K562 (cell line): Measurements from ENCODE around the gene SLC35A2. TPM values are rescaled to one million over a fixed set of nuclear protein-coding genes. Genes with fewer than 3 reads are reported as not detected.
A peak's percentile ranks its signal among the peaks of the same experiment; 100 is the strongest.

Source experiments
- CTCF ChIP-seq, 3 experiments: IDR thresholded peaks in 2 of 3; conservative IDR thresholded peaks in 1 of 3; 2 replicates each; pipeline ENCODE4 v1.5.1; 2011 to 2012; ENCODE audit warnings: low read length in 3 of 3, mild to moderate bottlenecking in 3 of 3, control low read depth in 2 of 3, improper control_type of control experiment in 1 of 3, inconsistent platforms in 1 of 3, low read depth in 1 of 3, mixed read lengths in 1 of 3, moderate library complexity in 1 of 3; ENCODE audit not compliant: insufficient read depth in 2 of 3
- KLF16 ChIP-seq: IDR thresholded peaks from 2 replicates; pipeline ENCODE4 v1.6.1; 2016; ENCODE audit warnings: antibody characterized with exemption
- L3MBTL2 ChIP-seq: fragments of 450-650 bp; IDR thresholded peaks from 2 replicates; pipeline ENCODE4 v1.6.1; 2016; ENCODE audit warnings: mild to moderate bottlenecking, moderate library complexity
- MCM7 ChIP-seq, 2 experiments: fragments of 450-650 bp; IDR thresholded peaks; 2 replicates each; pipeline ENCODE4 v1.6.1; 2016 to 2018
- SIRT6 ChIP-seq: IDR thresholded peaks from one replicate; pipeline ENCODE4 v1.6.1; 2012; ENCODE audit warnings: low read depth, mild to moderate bottlenecking, control low read depth, inconsistent platforms, low read length, moderate library complexity
- SMC3 ChIP-seq: conservative IDR thresholded peaks from 2 replicates; pipeline ENCODE4 v1.6.1; 2011; ENCODE audit warnings: low read depth, low read length, improper control_type of control experiment; ENCODE audit not compliant: insufficient read depth
- SP1 ChIP-seq: sonication (generic); formaldehyde crosslinking; IDR thresholded peaks from 2 replicates; pipeline ENCODE4 v1.8.1; 2022; ENCODE audit warnings: mild to moderate bottlenecking, missing genetic modification reagents
- TBP ChIP-seq: optimal IDR thresholded peaks from 2 replicates; pipeline ENCODE3; 2011; ENCODE audit warnings: low read depth, low read length, improper control_type of control experiment
- TCF7L2 ChIP-seq: fragments of 150-350 bp; IDR thresholded peaks from 2 replicates; pipeline ENCODE4 v1.6.1; 2016; ENCODE audit warnings: low read depth, mild to moderate bottlenecking, low read length, moderate library complexity
- ZFP91 ChIP-seq: sonication (generic); formaldehyde crosslinking; IDR thresholded peaks from 2 replicates; pipeline ENCODE4 v1.8.0; 2022; ENCODE audit warnings: mild to moderate bottlenecking, missing genetic modification reagents
- ZNF407 ChIP-seq: fragments of 450-650 bp; IDR thresholded peaks from 2 replicates; pipeline ENCODE4 v1.6.1; 2016; ENCODE audit warnings: low read depth
- ZNF740 ChIP-seq, 3 experiments: fragments of 200-800 bp in 1 of 3; sonication (Bioruptor generic) in 1 of 3; sonication (generic) in 1 of 3; formaldehyde crosslinking in 1 of 3; IDR thresholded peaks; 2 replicates each; pipeline versions ENCODE4 v1.6.1 to v1.8.0; 2016 to 2022; ENCODE audit warnings: mild to moderate bottlenecking in 2 of 3, missing compliant biosample characterization in 2 of 3, missing genetic modification characterization in 2 of 3, missing genetic modification reagents in 1 of 3
- polyA plus RNA-seq, 8 experiments: library from polyadenylated mRNA; depleted of rRNA in 4 of 8; stranded (reverse) in 5 of 8; unstranded in 3 of 8; fragments of >200 nt; fragmentation: Nextera tagmentation in 2 of 8; fragmentation: Illumina TruSeq in 1 of 8; extraction: Ambion mirVana in 2 of 8; extraction: Trizol in 1 of 8; gene quantifications; 2 replicates each; pipeline versions ENCODE4 v1.2.1 to v1.2.3, GENCODE V29; 2011 to 2014; ENCODE audit warnings: inconsistent platforms in 1 of 8, missing spikeins in 1 of 8
- total RNA-seq, 7 experiments: library from RNA; depleted of rRNA in 6 of 7; stranded (reverse); fragments of >200 nt in 6 of 7; fragmentation: Illumina TruSeq in 2 of 7; extraction: Trizol in 2 of 7; gene quantifications; 2 replicates each; pipeline versions ENCODE4 v1.2.1 to v1.2.3, GENCODE V29; 2011 to 2021; ENCODE audit warnings: low replicate concordance in 1 of 7

Gene SLC35A2
- total and polyA plus RNA-seq, 9 of the 15 experiments (the other 6 are each of a cell fraction or from before 2014, with no cell fraction given): 3.3 to 38.9 (median 20.0) TPM

- TF ChIP-seq ZNF407: no peak
- no peak for TF ChIP-seq MCM7 (IDR thresholded peaks at IDR 0.05)
- peak; percentile 93 for TF ChIP-seq SP1 (CRISPR knock-in tag)
- peak; percentile 50; the same call in 1 of the 2 replicates for TF ChIP-seq SMC3
- TF ChIP-seq KLF16: 0 out of 2 replicates have a peak, but pooled peaks have one; percentile 6
- peak; percentile 28; the same call in 1 of the 2 replicates for TF ChIP-seq L3MBTL2
- no peak for TF ChIP-seq ZFP91 (CRISPR knock-in tag)
- TF ChIP-seq SIRT6: no peak
- no peak for TF ChIP-seq TCF7L2
- TF ChIP-seq ZNF740 (CRISPR knock-in tag; IDR thresholded peaks at IDR 0.05): no peak
- TF ChIP-seq ZNF740 (tag; IDR thresholded peaks at IDR 0.05): no peak
- peak; percentile 32 for TF ChIP-seq TBP
- peak; percentile 67 to 97 (median 88) for TF ChIP-seq CTCF (IDR thresholded peaks at IDR 0.05 in 2 of 3, conservative IDR thresholded peaks at IDR 0.05 in 1 of 3; ENCODE audit: insufficient read depth in 2 of 3, low read depth in 1 of 3, low read length in 3 of 3)
Measured at GRCh38 chrX:48891402-48892288, 19.8 kb downstream of the SLC35A2 start (continued).
